GM19438 (cell line): ENCODE measurements around the gene RASA3.

Experiments
- ATAC-seq: cut with Tn5 transposase; IDR thresholded peaks from one replicate; pipeline ENCODE4 v1.9.1; 2021; ENCODE audit warnings: low read depth; ENCODE audit not compliant: unreplicated experiment

RASA3 gene

DNA sequence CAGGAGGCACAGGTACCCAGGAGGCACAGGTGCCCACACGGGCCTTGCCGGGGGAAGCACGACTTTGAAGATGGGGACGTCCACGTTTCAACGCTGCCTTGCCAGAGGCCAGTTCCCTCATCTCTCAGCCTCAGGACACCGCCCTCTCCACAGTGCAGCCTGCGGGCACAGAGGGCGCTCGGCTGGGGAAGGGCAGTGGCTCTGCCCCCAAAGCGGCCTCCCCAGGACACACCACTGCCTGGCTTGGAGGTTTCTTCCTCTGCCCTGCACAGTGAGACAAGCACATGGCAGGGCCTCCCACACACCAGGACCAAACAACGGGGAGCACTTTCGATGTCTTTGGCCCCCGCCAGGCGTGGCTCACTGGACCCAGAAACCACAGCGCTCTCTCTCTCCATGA, 73.0 kb downstream of the RASA3 start:
- no peak for ATAC-seq

DNA sequence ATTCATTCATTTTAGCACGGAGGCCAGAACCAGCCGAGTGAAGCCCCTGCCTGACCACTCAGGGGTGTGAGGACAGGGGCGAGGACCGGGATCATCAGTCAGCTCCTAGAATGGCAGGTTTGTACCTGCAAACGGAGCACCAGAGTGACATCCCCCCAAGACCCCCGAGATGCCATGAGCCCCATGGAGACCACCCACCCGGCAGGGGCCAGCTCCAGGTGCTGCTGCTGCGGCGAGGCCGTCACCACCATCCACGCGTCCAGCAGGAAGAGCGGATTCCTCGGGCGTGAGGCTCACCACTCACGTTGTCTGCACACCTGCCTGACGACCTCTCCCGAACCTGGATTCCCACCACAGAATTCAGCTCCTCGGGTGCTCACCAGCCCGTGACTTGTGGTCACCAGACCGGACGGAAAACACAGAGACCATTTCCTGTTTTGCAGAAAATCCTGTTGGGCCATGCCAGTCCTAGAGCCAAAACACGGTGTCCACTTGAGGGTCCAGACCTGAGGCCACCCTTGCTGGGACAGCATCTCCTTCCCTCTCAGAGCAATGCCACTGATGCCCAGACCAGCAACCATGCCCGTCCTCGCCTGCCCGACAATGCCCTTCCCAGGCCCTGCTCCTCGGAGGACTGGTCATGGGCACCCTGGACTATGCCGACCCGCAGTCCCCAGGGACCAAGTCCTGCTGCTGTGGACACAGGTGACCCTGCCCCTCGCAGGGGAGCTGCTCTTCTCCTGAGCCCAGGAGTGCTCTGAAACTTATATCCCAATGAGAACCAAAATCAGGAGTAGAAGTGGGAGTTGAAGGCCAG, 74.2 kb downstream of the RASA3 start:
- no peak for ATAC-seq

DNA sequence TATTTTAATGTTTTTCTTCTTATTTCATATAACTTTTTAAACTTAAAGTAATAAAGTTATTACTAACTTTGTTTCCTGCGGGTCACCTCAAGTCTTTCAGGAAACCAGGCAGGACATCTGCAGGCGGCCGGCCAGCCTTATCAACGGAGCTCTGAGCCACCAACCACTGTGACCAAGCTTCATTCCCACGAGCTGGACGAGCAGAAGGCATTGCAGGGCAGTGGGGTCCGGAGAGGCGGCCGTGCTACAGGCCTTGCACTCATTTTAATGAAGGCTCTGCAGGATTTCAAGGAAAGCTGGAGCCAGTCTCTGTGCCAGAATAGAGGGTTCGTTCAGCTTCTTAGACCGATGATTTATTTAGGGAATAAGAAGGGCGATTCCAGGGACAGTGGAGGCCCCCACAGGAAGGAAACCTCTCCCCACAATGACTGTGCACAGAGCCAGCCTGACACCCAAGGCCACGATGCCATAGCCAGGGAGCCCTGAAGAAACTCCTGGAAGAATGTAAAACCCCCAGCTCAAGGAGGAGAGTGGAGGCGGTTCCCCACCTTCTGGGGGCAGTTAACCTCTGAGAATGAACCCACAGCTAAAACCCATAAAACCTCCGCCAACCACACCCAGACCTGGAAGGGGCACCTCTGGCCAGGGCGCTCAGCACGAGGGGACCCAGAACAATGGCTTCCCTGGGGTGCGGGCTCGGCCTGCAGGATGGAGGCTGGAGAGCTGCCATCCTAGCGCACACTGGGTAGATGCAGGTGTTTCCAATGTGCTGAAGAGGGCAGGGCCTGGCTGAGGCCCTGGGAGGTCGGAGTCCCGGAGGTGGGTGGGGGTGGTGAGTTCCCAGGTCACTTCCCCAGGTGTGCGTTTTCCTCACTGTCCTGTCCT, 75.0 kb downstream of the RASA3 start:
- ATAC-seq, result no peak

- ATAC-seq, result no peak
These were observed 76.0 kb downstream of the RASA3 start for GRCh38 chr13:114056205-114057013.

DNA sequence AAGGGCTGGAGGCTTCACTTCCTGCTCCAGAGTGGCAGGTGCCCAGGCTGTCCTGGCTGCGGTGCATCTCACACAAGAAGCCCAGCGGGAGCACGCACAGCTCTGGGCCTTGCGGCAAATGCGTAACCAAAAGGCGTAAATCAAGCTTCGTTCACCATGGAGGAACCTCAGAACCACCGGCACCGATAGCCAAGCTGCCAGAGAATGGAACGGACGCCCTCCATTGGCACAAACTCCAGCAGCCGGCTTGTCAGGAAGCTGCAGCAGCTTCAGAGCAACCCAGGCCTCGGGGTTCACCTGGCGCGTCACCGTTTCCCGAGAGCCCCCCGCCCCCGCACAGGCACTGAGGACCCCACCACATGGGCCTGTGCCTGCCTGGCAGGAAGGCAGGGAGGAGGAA, 76.7 kb downstream of the RASA3 start:
- no peak for ATAC-seq

- ATAC-seq, result no peak
These were observed 77.5 kb downstream of the RASA3 start for GRCh38 chr13:114054830-114055439.

- no peak for ATAC-seq
These were observed 78.2 kb downstream of the RASA3 start for GRCh38 chr13:114054264-114054663.

GRCh38 chr13:114053026-114053425, 79.4 kb downstream of the RASA3 start:
- no peak for ATAC-seq

- no peak for ATAC-seq
These were observed 81.6 kb downstream of the RASA3 start for GRCh38 chr13:114050536-114051450.

DNA sequence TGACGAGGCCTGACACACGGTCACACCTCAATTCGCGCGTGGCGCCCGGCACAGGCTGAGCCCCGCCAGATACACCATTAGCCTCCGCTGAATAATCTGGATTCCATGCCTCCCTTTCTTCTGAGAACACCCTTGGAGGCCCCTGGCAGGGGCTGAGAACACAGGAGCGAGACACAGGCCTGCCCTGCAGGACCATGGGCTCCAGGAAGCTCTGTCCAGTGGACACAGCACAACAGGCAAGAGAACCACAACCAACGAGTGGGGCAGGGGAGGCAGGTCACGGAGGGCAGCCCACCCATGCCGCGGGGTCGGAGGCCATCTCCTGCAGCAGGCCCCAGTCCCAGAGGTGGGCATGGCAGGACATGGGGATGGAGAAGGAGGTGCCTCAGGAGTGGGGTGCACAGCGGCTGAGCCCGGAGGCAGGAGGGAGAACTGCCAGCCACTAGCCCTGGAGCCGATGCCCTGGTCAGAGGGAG, 82.8 kb downstream of the RASA3 start:
- no peak for ATAC-seq

DNA sequence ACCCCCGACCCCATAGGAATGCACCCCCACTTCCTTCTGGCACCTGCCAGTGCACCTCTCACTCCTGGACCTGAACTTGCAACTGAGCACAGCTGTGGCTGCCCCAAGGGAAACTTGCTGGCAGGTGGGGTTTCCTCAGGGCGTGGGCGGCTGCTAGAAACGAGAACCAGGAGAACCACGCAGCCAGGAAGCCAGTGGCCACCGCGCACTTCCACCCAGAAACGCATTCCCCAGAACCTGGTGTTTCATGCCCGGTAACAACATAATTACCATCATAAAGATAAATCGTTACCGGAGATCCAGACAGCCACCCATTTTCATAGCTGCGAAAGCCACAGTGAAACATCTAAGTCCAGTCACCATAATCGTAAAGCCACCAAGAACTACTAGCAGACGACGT, 83.4 kb downstream of the RASA3 start:
- ATAC-seq, result peak; percentile 61

GRCh38 chr13:114048443-114048842, 84.0 kb downstream of the RASA3 start:
- ATAC-seq, result peak; percentile 11

- peak; percentile 72 for ATAC-seq
These were observed 85.0 kb downstream of the RASA3 start for GRCh38 chr13:114047358-114047881.

DNA sequence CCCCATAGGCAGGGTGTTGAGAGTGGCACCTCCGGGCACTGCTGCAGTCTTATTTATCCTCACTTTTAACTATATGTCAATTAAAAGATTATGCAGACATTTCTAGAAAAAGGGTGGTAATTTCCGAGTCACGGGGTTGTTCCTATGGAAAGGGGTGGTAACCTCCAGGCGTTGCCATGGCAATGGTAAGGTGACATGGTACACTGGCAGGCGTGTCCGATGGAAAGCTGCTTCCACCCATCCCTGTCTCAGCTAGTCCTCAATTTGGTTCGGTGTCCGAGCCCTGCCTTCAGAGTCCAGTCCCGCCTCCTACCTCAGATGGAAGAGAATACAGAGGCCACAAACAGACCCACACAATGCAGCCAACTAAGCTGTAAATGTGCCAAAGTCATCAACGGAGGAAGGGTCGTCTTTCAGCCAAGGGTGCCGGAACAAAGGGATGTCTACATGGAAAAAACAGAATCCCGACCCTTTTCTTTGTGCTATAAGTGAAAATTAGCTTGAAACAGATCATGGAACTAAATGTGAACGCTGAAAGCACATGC, 85.9 kb downstream of the RASA3 start:
- no peak for ATAC-seq

- no peak for ATAC-seq
These were observed 87.2 kb downstream of the RASA3 start for GRCh38 chr13:114045113-114045735.

GRCh38 chr13:114044486-114044885, 87.9 kb downstream of the RASA3 start:
- no peak for ATAC-seq

DNA sequence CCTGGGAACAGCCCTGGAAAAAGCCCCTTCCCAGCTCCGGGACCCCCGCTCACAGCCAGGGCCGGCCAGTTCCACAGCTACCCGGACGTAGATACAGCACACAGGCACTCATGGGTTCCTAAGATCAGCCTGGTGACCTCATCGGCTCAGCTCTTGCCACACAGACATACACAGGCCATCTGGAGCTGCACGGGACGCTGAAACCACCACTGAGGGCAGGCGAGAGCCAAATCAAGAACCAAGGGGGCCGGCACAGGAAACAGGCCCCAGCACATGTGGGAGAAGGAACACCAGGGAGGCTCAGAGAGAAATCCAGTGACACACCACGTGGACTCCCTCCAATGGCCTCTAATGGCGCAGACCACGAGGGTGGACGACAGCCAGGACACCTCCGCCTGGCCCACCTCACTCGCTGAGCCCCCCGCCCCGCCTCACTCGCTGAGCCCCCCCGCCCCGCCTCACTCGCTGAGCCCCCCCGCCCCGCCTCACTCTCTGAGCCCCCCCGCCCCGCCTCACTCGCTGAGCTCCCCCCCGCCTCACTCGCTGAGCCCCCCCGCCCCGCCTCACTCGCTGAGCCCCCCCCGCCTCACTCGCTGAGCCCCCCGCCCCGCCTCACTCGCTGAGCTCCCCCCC, 88.9 kb downstream of the RASA3 start:
- ATAC-seq, result peak; percentile 58
